Hematopoietic multipotent progenitor cell treated with erythropoietin and hydrocortisone succinate and interleukin-3 and kit ligand, for 17 days (in vitro differentiated cells): ENCODE measurements around the gene CCDC122.
A peak's percentile ranks its signal among the peaks of the same experiment; 100 is the strongest.

ENCODE experiments used
- DNase-seq: peaks from one replicate; pipeline ENCODE4 v3.0.0-alpha.2; 2015; ENCODE audit warnings: low spot score

The CCDC122 gene

GRCh38 chr13:43878892-43879754 lies at the start of gene CCDC122:
CCDC122 (minus strand) TSS chr13:43879740; CDS start chr13:43869376, 10,364 bp downstream.
- DNase-seq, result peak; percentile 18

GRCh38 chr13:43924549-43925245 lies 45.2 kb upstream of the CCDC122 start:
- no peak for DNase-seq

DNA sequence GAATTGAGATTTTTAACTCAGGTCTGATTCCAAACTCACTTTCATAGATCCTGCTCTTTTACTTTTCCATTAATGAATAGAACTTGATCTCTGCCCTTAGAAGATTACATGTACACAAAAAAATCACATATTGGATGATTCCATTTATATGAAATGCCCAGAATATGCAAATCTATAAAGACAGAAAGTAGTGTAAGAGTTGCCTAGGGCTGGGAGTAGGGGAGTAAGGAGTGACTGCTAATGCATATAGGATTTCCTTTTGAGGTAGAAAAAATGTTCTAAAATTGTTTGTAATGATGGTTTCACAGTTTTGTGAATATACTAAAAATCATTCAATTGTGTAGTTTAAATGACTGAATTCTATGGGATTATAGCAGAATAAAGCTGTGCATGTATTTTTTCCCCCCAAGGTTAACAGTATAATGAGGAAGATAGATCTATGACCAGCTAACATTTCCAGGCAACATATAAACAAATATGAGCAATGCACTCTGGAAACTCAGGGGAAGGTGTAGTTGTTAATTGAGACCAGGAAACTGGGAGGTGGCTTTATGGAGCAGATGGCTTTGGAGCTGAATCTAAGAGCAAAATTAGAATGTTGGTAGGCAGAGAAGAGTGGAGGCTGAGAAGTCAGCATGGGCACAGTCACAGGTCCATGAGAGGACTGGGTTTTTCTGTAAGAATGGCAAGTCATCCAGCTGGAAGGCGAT lies 41.6 kb upstream of the CCDC122 start:
- DNase-seq, result no peak

DNA sequence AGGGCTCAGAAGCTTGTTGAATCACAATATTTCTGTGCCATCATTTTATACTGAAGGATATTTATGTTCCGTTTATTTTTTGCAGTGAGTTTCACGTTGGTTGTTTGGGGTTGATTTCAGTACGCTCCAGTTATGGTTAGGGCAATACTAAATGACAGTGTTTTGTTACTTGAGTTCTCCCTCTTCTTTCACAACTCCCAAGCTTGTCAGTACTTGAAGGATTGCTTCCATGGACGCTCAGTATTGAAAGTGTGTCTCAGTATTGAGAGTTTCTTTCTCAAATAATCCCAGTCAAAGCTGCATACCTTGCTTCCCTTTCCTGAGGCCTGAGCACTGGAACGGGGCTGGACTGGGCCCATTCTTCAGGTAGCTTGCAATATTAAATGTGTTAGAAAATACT lies 39.1 kb upstream of the CCDC122 start:
- no peak for DNase-seq

DNA sequence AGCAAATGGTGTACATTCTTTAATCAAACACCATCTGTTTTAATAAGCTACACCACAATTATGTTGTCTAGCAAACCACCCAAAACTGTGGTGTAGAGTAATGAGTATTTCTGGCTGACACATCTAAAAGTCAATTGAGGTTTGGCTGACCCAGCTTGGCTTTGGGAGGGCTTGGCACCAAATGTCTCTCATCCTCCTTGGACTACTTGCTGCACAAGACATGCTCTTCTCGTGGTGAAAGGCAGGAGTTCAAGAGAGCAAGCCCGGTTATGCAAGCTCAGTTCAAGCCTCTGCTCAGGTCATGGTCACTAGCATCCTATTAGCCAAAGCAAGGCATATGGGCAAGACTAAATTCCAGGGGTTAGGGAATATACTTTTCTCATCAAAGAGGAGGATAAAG lies 37.3 kb upstream of the CCDC122 start:
- DNase-seq, result no peak

DNA sequence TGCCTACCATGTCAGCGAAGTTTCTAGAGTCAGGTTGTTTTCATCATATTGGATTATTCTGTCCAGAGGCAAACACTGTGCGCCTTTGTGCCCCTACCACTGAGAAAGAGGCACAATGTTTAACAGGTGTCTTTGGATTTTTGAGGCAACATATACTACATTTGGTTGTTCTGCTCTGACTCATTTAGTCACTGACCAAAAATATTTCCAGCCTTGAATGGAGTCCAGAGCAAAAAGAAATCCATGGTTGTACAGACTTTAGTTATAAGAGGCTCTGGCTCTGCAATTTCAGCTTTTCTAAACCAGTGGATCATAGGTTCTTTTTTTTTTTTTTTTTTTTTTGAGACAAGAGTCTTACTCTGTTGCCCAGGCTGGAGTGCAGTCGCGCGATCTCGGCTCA lies 35.9 kb upstream of the CCDC122 start:
- DNase-seq, result no peak

GRCh38 chr13:43911871-43912270 lies 32.3 kb upstream of the CCDC122 start:
- no peak for DNase-seq

GRCh38 chr13:43911278-43911677 lies 31.7 kb upstream of the CCDC122 start:
- no peak for DNase-seq

GRCh38 chr13:43910856-43911255 lies 31.3 kb upstream of the CCDC122 start:
- DNase-seq, result no peak

DNA sequence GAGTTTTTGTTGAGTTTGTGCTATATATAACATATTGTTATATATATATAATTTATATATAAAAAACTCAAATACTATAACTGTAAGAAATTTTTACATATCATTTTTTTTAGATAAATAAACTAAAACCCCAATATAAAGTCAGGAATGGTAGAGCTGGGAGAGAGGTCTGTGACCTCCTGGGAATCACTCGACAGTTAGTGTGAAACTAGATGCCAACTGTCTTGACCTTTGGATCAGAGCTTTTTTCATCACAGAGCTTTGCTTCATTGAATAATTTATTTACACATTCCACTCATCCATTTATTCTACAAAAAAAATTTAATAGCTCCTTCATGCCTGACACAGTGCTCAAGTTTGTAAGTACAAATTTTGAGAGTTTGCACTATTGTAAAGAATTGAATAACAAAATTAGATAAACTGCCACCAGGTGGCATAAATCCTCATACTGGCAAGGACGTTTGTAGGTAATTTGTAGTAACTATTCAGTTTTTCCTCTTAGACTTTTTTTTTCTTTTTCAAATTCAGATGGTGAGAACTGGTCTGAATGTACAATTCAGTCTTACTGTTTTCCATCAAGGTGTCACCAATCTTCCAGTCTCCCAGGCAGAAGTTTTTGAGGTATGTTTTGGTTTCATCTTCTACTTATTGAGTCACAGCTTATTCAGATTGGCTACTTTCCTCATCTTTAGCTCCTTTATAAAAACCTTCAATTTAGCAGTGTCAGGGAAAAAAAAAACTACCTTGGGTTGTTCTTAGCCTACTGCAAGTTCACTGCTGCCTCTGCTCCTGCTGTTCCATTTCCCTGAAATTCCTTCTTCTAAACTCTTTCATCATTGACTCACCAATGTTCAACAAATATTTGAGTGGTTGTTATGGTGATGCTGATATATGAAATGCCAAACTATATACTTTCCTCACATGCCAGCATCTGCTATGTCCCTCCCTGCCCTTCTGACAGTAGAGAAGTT lies 28.9 kb upstream of the CCDC122 start:
- DNase-seq, result peak; percentile 29

DNA sequence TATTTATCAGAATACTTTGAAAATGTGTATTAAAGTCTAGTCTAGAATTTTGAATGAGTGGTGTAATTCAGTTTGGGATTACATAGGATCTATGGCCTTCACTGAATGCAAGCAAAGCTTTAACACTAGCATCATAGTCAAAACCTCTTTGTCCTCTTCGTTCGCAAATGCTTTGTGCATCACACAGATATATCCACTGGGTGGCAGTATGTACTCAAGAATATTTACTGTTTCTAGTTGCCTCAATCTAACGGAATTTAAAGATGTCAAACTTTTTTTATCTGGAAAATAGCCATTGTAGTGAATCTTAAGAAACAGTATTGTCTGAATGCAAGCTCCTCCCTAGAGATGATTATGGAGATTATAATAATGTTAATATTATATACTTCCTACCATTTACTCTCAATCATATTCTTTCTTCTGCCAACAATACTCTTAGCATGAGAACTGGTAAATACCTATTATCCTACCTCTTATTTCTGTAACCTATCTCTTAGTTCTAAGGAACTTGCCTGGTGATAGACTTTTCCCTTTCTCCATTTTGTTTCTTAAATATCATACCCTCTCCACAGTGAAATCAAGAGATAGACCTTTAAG lies 26.0 kb upstream of the CCDC122 start:
- peak; percentile 71 for DNase-seq

- DNase-seq, result no peak
Observed at GRCh38 chr13:43895940-43896339, 16.4 kb upstream of the CCDC122 start.

DNA sequence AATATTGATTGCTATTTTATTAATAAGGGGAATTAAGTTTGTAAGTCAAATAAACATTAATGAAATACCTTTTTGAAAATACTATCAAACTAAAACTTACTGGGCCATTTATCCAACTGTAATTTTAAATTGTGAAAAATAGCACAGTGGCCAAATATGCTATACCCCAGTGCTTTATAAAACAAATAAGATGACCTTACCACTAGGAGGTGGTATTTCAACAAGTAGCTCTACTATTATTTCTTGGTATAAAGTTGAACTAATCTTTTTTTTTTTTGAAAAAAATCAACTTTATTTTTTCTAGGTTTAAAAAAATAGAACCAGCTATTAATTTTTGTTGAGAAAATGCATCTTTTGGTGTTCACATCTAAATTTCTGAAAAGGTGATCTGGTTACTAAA lies 14.9 kb upstream of the CCDC122 start:
- no peak for DNase-seq

DNA sequence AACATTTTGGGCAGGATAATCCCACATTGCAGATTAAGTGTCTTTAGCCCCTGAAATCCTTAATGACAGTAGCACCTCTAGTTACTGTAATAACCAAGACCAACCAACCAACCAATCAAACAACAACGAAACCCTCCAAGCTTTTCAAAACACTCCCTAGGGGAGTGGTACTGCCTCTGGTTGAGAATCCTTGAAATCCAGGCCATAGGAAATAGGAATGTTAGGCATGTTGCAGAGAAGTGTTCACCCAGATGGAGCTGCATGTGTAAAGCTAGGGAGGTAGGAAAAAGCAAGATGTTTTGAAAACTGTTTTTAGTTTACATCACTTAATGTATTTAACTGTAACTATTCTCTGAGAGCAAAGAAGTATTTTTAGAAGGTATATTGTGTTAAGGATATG lies 4.7 kb upstream of the CCDC122 start:
- DNase-seq, result no peak

DNA sequence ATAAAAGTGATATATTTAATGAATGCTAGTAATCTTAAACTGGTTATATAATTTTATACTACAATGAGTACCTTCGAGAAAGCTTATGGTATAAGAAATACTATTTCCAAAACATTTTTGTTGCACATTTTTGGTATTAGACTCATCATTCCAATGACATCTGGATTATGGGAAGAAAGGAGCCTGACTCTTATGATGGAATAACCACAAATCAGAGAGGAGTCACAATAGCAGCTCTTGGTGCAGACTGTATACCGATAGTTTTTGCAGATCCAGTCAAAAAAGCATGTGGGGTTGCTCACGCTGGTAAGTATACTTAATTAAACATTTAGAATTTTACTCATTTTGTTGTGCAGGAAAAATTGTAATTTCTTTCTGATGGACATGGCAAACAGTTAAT lies 4.1 kb upstream of the CCDC122 start:
- no peak for DNase-seq

DNA sequence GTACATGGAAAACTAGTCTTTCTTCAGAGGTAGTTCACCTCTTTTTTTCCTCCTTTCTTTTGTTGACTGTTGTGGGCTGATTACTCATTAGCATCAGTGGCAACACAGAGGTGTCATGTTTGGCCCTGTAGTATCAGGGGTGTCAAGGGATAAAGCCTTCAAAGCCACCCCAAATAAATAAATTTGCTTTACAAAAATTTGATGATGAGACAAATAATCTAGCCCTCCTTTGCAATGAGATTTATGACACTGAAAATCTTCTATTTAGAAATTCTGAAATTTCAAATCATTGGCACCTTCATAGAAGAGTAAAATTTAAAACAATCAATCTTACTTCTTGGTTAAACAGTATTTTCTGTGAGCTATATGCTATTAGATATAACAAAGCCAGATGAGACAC lies 2.0 kb upstream of the CCDC122 start:
- DNase-seq, result no peak

DNA sequence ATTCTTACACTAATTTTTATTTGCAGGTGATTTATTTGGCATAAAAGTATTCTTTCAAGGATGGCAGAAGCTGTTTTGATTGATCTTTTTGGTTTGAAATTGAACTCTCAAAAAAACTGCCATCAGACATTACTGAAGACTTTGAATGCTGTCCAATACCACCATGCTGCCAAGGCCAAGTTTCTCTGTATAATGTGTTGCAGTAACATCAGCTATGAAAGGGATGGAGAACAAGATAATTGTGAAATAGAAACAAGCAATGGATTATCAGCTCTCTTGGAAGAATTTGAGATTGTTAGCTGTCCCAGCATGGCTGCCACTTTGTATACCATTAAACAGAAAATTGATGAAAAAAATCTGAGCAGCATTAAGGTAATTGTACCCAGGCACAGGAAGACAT lies 1.4 kb upstream of the CCDC122 start:
- DNase-seq, result no peak

- DNase-seq, result no peak
Observed at GRCh38 chr13:43880214-43880855, 795 bp upstream of the CCDC122 start.

DNA sequence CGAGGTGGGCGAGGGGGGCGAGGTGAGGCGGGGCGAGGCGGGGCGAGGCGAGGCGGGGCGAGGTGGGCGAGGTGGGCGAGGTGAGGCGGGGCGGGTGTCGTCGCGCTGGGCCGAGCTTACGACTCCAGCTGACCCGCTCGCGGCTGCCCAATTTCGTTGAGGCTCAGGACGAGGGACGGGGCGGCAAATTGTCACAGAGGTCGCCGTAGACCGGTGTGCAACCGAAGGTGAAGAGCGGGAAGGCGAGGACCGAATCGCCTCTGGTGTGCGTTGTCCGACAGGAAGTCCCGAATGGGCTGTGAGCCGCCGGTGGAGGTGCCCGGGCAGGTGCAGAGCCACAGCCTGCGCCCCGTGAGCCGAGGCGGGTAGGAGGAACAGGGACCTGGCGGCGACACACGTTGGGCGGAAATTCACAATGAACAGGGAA lies 228 bp upstream of the CCDC122 start, which contains the start of gene LACC1:
Gene LACC1, plus strand, starts transcription at position 150 of the 427 bp plus-strand sequence. CDS start 1,082 bp downstream, outside the sequence.
- DNase-seq, result no peak

DNA sequence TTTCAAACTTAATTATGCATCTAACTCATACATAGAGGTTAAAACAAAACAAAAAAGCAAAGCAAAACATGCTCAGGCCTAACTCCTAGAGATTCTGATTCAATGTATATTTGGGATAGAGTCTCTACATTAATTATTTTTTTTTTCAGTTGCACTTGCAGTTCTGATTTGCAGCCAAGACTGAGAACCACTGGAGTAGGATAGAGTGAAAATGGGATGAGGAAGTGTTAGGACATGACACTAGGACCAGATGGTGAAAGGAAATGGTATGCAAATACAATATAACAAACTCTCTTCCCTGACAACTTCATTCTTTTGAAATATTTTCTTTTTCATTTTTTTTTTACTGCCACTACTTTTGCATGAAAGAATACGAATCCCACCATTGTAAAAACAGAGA lies 1.8 kb downstream of the CCDC122 start:
- DNase-seq, result no peak

DNA sequence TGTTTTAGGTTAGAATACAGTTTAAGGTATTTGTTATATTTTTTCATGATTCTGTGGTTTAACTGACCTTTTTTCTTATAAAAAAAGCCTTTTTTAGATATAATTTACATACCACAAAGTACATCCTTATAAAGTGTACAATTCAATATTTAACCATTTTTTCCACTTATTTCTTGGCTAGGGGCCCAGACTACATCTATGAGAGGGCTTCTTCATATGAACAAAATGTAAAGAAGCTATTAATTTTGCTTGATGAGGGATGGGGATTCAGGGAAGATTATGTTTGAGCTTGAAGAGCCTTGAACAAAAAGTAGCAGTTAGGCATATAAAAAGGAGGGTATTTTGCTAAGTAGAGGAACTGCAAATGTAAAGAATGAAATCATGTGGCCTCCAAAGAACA lies 2.2 kb downstream of the CCDC122 start:
- DNase-seq, result no peak
